ENCODE data around the gene C1QTNF6.
"Not testable (repeated sequence)": the region's sequence is repeated elsewhere in the genome, so short reads cannot be mapped to it uniquely, and the experiment has no call there.

C1QTNF6 gene

DNA sequence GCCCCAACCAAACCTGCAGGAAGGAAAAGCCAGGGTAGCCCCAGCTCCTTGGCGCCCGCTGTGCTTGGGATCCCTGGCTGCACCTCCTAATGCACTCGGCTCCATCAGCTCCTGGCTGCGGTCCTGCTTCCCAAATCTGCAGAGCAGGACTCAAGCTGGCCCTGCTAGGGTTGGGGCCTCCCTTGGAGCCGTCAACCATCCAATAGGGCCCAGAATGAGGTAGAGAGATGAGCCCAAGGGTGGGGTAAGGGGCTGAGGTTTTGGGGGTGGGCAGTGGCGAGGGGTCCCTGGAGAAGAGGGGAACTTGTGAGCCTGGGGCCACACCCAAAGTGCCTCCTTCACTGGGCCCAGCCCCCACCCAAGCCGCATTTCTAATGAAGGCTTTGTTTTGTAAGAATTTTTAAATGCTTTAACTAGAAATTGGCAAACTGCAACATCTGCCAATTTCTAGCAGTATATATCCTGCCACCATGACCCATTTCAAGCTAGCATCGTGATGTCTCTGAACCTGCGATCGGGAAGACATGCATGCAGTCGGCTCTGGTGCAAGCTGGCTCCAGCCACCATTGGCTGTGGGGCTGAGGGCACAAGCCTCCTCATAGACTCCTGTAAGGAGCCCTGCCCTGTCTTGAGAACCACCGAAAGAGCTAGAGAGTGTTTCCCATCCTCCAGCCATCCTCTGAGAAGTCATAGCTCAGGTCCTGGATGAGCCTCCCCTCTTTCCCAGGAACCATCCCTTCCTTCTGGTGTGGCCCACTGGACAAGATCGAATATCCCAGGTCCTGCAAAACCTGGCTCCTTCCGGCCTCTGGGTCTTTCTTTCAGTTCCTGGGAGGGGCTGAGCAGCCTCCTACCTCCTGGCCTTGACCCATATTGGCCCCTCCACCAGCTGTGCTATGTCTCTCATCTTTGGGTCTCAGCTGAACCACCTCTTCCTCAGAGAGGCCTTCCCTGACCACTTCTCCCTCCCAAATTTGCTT, 15.5 kb downstream of the C1QTNF6 start:
- no peaks in the 10 kb centered on the region for H3K9me3 Mint-ChIP-seq
- DNase-seq (no peak), ATAC-seq (no peak)
- H3K4me3 Mint-ChIP-seq: no peak overlapping the region
- H3K27ac Mint-ChIP-seq: no peak overlapping the region
- H3K27me3 Mint-ChIP-seq: no peaks in the 10 kb centered on the region
- peaks cover 46% of the 10 kb centered on the region for H3K4me1 Mint-ChIP-seq
- H3K36me3 Mint-ChIP-seq (ENCODE audit: low read depth): no peaks in the 10 kb centered on the region

GRCh38 chr22:37171662-37172061, 16.4 kb downstream of the C1QTNF6 start:
- Mint-ChIP-seq H3K27ac (no peak overlapping the region), H3K4me1 (peaks cover 47% of the 10 kb centered on the region)

GRCh38 chr22:37170689-37171405, 17.2 kb downstream of the C1QTNF6 start:
- not testable (repeated sequence) for H3K36me3 Mint-ChIP-seq (ENCODE audit: low read depth); ATAC-seq; H3K4me3 Mint-ChIP-seq; H3K27ac Mint-ChIP-seq; H3K27me3 Mint-ChIP-seq; DNase-seq; H3K9me3 Mint-ChIP-seq
- peaks cover 49% of the 10 kb centered on the region for H3K4me1 Mint-ChIP-seq

More at GRCh38 chr22:37171662-37172061, 16.4 kb downstream of the C1QTNF6 start:
- Mint-ChIP-seq H3K36me3 (ENCODE audit: low read depth) (no peaks in the 10 kb centered on the region), H3K27me3 (no peaks in the 10 kb centered on the region), H3K4me3 (no peak overlapping the region), H3K9me3 (no peaks in the 10 kb centered on the region)
- ATAC-seq (no peak), DNase-seq (no peak)

DNA sequence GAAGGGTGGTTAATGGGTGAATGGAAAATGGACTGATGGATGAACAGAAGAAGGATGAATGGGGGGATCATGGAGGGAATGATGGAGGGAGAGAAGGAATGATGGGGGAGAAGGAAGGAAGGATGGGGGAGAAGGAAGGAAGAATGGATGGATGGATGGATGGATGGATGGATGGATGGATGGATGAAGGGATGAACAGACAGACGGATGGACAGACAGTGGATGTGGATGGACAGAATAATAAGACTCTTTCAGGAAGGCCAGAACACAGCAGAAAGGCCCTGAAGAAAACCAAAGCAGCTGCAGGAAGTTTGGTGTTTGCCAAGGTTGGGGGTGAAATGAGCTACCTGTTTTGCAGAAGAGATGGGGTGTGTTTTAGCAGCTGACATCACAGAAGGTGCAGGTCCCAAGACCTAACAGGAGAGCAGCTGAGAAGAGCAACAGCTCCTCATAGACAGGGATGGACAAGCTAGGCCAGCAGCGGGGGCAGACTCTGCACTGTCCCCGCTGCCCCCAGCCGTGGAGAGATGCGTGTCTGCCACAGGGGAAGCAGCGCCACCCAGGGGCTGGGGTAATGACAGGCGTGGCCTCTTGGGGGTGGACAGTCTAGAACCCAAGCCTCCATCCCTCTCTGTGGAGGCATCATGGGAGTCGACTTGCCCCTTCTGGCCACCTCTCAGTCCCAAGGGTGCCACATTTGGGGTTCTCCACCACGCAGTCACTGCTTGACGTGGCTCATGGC, 17.9 kb downstream of the C1QTNF6 start:
- Mint-ChIP-seq H3K27ac (peak overlapping the region; percentile 56), H3K36me3 (ENCODE audit: low read depth) (no peaks in the 10 kb centered on the region), H3K27me3 (no peaks in the 10 kb centered on the region), H3K4me3 (no peak overlapping the region), H3K4me1 (peaks cover 55% of the 10 kb centered on the region), H3K9me3 (no peaks in the 10 kb centered on the region)
- DNase-seq: no peak
- ATAC-seq: no peak

GRCh38 chr22:37169406-37169805, 18.6 kb downstream of the C1QTNF6 start:
- no peaks in the 10 kb centered on the region for H3K9me3 Mint-ChIP-seq
- ATAC-seq (no peak), DNase-seq (no peak)
- H3K36me3 Mint-ChIP-seq (ENCODE audit: low read depth): no peaks in the 10 kb centered on the region
- H3K27ac Mint-ChIP-seq: no peak overlapping the region
- H3K27me3 Mint-ChIP-seq: no peaks in the 10 kb centered on the region
- H3K4me1 Mint-ChIP-seq: peaks cover 59% of the 10 kb centered on the region
- H3K4me3 Mint-ChIP-seq: no peak overlapping the region

DNA sequence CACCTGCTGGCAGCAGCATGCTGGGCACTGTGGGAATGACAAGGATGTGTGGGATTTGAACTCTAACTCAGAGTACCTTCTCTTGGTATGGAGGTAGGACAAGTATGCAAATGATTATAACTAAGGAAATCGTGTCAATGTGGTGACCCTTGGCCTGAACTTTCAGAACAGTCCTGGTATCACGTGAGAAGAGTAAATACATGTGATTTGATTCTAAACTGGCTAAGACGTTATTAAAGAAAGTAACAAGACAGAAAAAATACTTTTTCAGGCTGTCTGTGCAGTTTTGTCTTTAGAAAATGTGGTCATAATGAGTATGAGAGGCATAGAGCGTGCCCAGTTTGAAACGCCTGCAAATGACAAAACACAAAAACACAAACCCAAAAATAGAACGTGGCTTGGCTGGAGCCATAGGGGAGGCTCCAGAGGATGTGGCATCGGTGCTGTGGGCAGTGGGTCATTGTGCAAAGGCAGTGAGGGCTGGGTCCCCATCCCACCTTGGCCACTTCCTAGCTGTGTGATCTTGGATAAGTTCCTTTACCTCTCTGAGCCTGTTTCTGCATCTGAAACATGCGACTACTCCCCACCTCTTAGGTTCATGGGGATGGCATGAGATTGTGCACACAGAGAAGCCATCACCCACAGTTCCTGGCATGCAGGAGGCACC, 19.9 kb downstream of the C1QTNF6 start:
- Mint-ChIP-seq H3K9me3 (no peaks in the 10 kb centered on the region), H3K27ac (peak overlapping the region; percentile 57), H3K36me3 (ENCODE audit: low read depth) (no peaks in the 10 kb centered on the region), H3K27me3 (no peaks in the 10 kb centered on the region), H3K4me1 (peaks cover 72% of the 10 kb centered on the region), H3K4me3 (peak overlapping the region; percentile 73)
- no peak for DNase-seq
- no peak for ATAC-seq

DNA sequence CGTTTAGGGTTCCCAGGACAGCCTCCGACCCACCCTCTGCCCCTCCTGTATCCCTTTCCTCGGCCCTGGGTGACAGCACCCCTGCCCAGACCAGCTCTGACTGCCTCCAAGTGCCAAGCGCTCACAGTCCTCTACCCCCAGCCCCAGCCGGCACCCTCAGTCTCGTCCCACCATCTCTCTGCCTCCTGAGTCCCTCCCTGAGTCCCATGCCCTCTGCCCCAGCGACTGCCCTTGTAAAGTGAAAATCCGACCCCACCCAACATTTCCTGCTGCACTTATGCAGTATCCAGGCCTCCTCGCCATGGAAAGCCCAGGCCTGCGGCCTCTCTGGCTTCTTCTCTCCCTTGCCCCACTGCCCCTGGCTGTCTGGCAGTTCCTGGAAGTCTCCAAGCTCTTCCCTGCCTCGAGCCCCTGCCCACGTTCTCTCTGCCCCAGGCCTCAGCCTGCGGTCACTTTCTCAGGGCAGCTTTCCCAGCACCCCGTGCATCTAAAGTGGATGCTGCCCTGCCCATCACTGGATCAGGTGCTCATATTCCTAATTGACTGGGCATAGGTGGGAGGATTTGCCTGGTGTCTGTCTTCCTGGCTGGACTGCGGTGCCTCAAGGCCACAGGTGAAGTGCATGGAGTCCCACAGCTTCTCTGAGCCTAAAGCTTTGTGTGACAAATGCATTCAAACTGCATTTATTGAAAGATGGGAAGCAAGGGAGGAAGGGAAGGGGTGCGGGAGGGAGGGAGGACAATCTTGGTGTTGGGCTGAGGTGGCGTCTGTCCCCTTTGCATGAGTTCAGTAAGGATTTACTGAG, 20.7 kb downstream of the C1QTNF6 start:
- Mint-ChIP-seq H3K4me3 (peak overlapping the region; percentile 73), H3K27me3 (peaks cover 2% of the 10 kb centered on the region), H3K9me3 (no peaks in the 10 kb centered on the region), H3K27ac (peak overlapping the region; percentile 78), H3K36me3 (ENCODE audit: low read depth) (no peaks in the 10 kb centered on the region), H3K4me1 (peaks cover 80% of the 10 kb centered on the region)
- DNase-seq (no peak), ATAC-seq (no peak)

- Mint-ChIP-seq H3K4me3 (peak overlapping the region; percentile 73), H3K36me3 (ENCODE audit: low read depth) (no peaks in the 10 kb centered on the region), H3K4me1 (peaks cover 87% of the 10 kb centered on the region), H3K9me3 (no peaks in the 10 kb centered on the region), H3K27ac (peak overlapping the region; percentile 78), H3K27me3 (peaks cover 2% of the 10 kb centered on the region)
- peak; percentile 91 for DNase-seq
- ATAC-seq: no peak
Measured at GRCh38 chr22:37166675-37167066, 21.4 kb downstream of the C1QTNF6 start.

DNA sequence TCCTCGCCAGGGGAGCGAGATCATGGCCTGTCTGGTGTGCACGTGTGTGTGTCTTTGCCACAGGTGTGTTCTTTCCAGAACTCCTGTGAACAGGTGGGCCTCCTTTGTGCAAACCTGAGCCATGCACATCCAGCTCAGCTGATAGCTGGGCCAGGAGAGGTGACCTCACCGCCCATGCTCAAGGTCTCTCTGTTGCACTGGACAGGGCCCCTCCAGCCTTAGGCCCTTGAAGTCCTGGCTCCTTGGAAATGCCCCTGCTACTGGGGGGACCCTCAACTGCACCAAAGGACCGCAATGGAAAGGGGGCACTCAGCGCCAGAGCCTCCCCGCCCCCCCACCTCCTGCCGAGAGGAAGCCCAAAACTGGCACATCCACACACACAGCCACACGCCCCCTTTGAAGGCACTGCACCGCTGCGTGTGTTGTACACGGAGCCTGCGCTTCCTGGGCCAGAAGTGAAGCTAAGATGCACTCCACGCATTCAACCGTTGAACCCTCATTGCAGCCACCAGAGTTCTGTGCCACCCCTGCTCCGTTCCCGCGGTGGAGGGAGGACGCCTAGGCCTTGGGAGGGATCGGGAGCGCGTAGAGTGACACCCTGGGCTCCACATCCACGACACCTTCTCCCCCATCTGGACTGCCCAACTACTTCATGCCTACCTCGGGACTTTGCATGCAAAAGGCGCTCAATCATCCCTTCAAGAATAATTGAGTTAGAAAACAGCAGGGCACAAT, 21.9 kb downstream of the C1QTNF6 start:
- DNase-seq: no peak
- Mint-ChIP-seq H3K9me3 (no peaks in the 10 kb centered on the region), H3K27me3 (peaks cover 2% of the 10 kb centered on the region), H3K27ac (peak overlapping the region; percentile 78), H3K36me3 (ENCODE audit: low read depth) (no peaks in the 10 kb centered on the region), H3K4me3 (peak overlapping the region; percentile 73), H3K4me1 (peaks cover 90% of the 10 kb centered on the region)
- ATAC-seq: no peak

GRCh38 chr22:37165066-37165465, 23.0 kb downstream of the C1QTNF6 start:
- ATAC-seq: no peak
- Mint-ChIP-seq H3K27me3 (peaks cover 2% of the 10 kb centered on the region), H3K4me3 (no peak overlapping the region), H3K27ac (peak overlapping the region; percentile 39), H3K36me3 (ENCODE audit: low read depth) (no peaks in the 10 kb centered on the region), H3K4me1 (peaks cover 96% of the 10 kb centered on the region), H3K9me3 (no peaks in the 10 kb centered on the region)
- DNase-seq: no peak

DNA sequence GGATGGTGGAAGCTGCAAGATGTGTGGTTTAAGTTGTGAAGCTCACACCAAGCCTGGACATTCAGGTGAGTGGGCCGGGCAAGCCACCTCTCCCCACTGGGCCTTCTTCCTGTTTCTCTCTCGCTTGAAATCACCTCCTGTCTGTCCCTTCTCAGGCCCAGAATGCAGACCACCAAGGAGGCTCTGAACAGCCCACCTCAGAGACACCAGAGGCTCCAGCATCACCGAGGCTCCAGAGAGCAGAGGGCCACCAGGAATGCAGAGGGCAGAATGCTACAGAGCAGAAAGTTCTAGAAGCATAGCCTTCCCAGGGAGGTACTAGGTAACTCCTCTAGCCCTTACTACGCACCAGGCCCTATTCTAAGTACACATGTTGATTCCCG, 23.6 kb downstream of the C1QTNF6 start:
- Mint-ChIP-seq H3K27me3 (peaks cover 2% of the 10 kb centered on the region), H3K27ac (peak overlapping the region; percentile 97), H3K4me1 (peaks cover 92% of the 10 kb centered on the region), H3K36me3 (ENCODE audit: low read depth) (no peaks in the 10 kb centered on the region), H3K9me3 (no peaks in the 10 kb centered on the region), H3K4me3 (peak overlapping the region; percentile 48)
- no peak for DNase-seq
- no peak for ATAC-seq

- H3K27ac Mint-ChIP-seq: peak overlapping the region; percentile 97
- no peaks in the 10 kb centered on the region for H3K36me3 Mint-ChIP-seq (ENCODE audit: low read depth)
- DNase-seq: peak; percentile 80
- peaks cover 92% of the 10 kb centered on the region for H3K4me1 Mint-ChIP-seq
- no peaks in the 10 kb centered on the region for H3K9me3 Mint-ChIP-seq
- peak overlapping the region; percentile 64 for H3K4me3 Mint-ChIP-seq
- ATAC-seq: peak; percentile 71
- peaks cover 2% of the 10 kb centered on the region for H3K27me3 Mint-ChIP-seq
Measured at GRCh38 chr22:37163575-37164504, 24.2 kb downstream of the C1QTNF6 start.

Measured in activated naive CD8-positive, alpha-beta T cell treated with anti-CD3 and anti-CD28 coated beads, Interleukin-2, amount 50 U/mL, for 24 hours (primary cell).